Measurements from ENCODE around the gene RBM18.

DNA sequence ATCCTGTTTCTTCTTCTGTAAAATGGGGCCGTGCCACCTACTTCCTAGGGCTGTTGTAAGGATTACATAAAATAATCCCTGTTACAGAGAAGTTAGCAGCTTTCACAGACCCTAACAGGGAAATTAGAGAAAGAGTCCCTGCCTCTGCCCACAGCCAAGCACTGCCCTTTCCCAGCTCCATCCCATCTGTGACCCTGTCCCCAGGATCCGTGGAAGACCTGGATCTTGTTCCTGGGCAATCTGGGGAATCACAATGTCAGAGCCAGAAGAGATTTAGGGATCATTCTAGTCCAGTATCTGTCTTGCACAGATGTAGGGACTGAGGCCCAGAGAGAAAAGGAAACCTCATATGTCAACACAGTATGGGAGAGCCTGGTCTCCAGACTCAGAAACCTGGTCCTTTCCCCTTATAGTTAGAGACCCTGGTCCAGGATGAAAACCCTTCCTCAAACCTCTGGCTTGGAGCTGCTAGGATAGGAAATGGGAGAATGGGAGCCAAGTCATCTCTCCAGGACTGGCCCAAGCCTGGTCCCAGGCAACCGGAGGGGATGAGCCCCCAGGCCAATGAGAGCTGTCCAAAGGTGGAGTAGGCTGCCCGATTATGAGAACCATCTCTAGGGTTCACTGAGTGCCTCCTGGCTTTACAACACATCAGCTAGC, 48.4 kb downstream of the RBM18 start:
- TF ChIP-seq CTCF (IDR thresholded peaks at IDR 0.05 in 2 of 3, conservative IDR thresholded peaks at IDR 0.05 in 1 of 3; ENCODE audit: borderline replicate concordance in 1 of 3, insufficient read depth in 1 of 3, low read depth in 2 of 3, low read length in 2 of 3) (no peak), EZH2 (IDR thresholded peaks at IDR 0.05) (no peak)

Measured in HCT116 (cell line).